Trophoblast cell (in vitro differentiated cells and primary cell): ENCODE measurements around the gene SUMO4.

Experiments used
- DNase-seq, 2 donors: peaks; one replicate each; pipeline ENCODE4 v3.0.0-alpha.2; 2016
- H2AFZ ChIP-seq: 2 replicates; pipeline ENCODE4 v1.6.1; 2013; ENCODE audit warnings: low read length, moderate library complexity, mild to moderate bottlenecking; ENCODE audit not compliant: insufficient read depth, poor library complexity
- H2AK5ac ChIP-seq: 2 replicates; pipeline ENCODE4 v1.6.1; 2013; ENCODE audit warnings: mild to moderate bottlenecking, low read length
- H2BK120ac ChIP-seq: 2 replicates; pipeline ENCODE4 v1.6.1; 2013; ENCODE audit warnings: low read length, mild to moderate bottlenecking, moderate library complexity; ENCODE audit not compliant: insufficient read depth, poor library complexity
- H2BK12ac ChIP-seq: 2 replicates; pipeline ENCODE4 v1.6.1; 2013; ENCODE audit warnings: mild to moderate bottlenecking, low read length, moderate library complexity
- H2BK5ac ChIP-seq: 2 replicates; pipeline ENCODE4 v1.6.1; 2013; ENCODE audit warnings: low read length, low read depth, moderate library complexity, mild to moderate bottlenecking; ENCODE audit not compliant: poor library complexity
- H3K14ac ChIP-seq: 2 replicates; pipeline ENCODE4 v1.6.1; 2013; ENCODE audit warnings: mild to moderate bottlenecking, low read length
- H3K18ac ChIP-seq: 2 replicates; pipeline ENCODE4 v1.6.1; 2013; ENCODE audit warnings: mild to moderate bottlenecking, low read length
- H3K23ac ChIP-seq: 2 replicates; pipeline ENCODE4 v1.6.1; 2013; ENCODE audit warnings: low read length
- H3K27ac ChIP-seq: 2 replicates; pipeline ENCODE4 v1.5.1; 2013; ENCODE audit warnings: low read depth, mild to moderate bottlenecking, inconsistent platforms, low read length, moderate library complexity
- H3K27me3 ChIP-seq: 2 replicates; pipeline ENCODE4 v1.6.1; 2013; ENCODE audit warnings: inconsistent platforms, mild to moderate bottlenecking, low read length, moderate library complexity; ENCODE audit not compliant: insufficient read depth
- H3K36me3 ChIP-seq, 2 experiments: 1 replicate in 1 of 2; 2 replicates in 1 of 2; pipeline ENCODE4 v1.6.1; 2013; ENCODE audit warnings: low read length in 2 of 2, mild to moderate bottlenecking in 2 of 2, moderate library complexity in 1 of 2; ENCODE audit not compliant: insufficient read depth in 2 of 2, control insufficient read depth in 1 of 2
- H3K4ac ChIP-seq: 2 replicates; pipeline ENCODE4 v1.6.1; 2013; ENCODE audit warnings: low read depth, mild to moderate bottlenecking, low read length, moderate library complexity
- H3K4me1 ChIP-seq, 2 experiments: 1 replicate in 1 of 2; 2 replicates in 1 of 2; pipeline ENCODE4 v1.6.1; 2013; ENCODE audit warnings: low read length in 2 of 2, mild to moderate bottlenecking in 2 of 2, moderate library complexity in 1 of 2; ENCODE audit not compliant: insufficient read depth in 2 of 2, control insufficient read depth in 1 of 2
- H3K4me2 ChIP-seq: 2 replicates; pipeline ENCODE4 v1.6.1; 2013; ENCODE audit warnings: inconsistent platforms, mild to moderate bottlenecking, low read length, moderate library complexity
- H3K4me3 ChIP-seq: 2 replicates; pipeline ENCODE4 v1.5.1; 2013; ENCODE audit warnings: mild to moderate bottlenecking, low read depth, low read length, inconsistent platforms
- H3K79me1 ChIP-seq: one replicate; pipeline ENCODE4 v1.6.1; 2013; ENCODE audit warnings: low read length
- H3K79me2 ChIP-seq: 2 replicates; pipeline ENCODE4 v1.6.1; 2013; ENCODE audit warnings: low read length, mild to moderate bottlenecking; ENCODE audit not compliant: control insufficient read depth, insufficient read depth, poor library complexity
- H3K9ac ChIP-seq: 2 replicates; pipeline ENCODE4 v1.6.1; 2013; ENCODE audit warnings: mild to moderate bottlenecking, low read length
- H3K9me3 ChIP-seq: 2 replicates; pipeline ENCODE4 v1.6.1; 2013; ENCODE audit warnings: low read depth, mild to moderate bottlenecking, control low read depth, inconsistent platforms, low read length; ENCODE audit not compliant: insufficient read depth
- H4K12ac ChIP-seq: 2 replicates; pipeline ENCODE4 v1.6.1; 2013; ENCODE audit warnings: low read depth, mild to moderate bottlenecking, low read length, moderate library complexity
- H4K8ac ChIP-seq: 2 replicates; pipeline ENCODE4 v1.6.1; 2013; ENCODE audit warnings: low read depth, mild to moderate bottlenecking, low read length, moderate library complexity
- H4K91ac ChIP-seq: one replicate; pipeline ENCODE4 v1.6.1; 2013; ENCODE audit warnings: low read depth, mild to moderate bottlenecking, low read length, moderate library complexity
- WGBS: extraction: QIAGEN DNeasy Blood & Tissue Kit; methylation state at CpG from one replicate; pipeline ENCODE4 v1.1.7; 2013; ENCODE audit warnings: missing lambda C conversion rate; ENCODE audit not compliant: insufficient read length, insufficient coverage; ENCODE audit errors: extremely low coverage; 5-methylcytosine and 5-hydroxymethylcytosine counted together

SUMO4 gene

DNA sequence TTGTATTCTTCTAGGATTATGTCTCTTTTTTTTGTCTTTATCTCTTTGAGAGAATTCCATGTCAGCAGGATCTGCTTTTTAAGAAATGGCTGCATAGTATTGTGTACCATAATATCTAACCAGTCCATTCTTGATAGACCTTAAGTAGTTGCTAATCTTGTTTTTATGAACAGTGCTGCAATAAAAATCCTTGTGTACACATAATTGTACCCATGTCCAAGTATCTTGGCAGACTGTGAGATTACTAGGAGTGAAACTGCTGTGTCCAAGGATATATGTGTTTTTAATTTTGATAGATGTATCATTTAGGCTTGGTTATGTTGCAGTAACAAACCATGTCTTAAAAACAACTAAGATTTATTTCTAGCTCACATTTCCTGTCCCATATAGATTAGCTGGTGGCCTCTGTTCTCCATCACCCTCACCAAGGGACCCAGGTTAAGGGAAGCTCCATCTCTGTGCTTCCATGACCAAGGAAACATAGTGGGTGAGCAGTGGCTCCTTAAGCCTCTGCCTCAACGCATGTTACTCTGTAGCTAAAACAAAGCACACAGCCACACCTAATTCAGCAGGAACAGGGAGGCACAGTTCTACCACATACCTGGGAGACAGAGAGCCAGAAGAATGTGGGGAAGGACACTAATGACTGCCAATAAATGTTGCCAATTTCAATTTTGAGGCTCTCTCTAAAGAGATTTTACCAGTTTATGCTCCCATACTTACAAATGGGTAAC lies 12.1 kb upstream of the SUMO4 start:
- no peak overlapping the region for H3K4me3 ChIP-seq
- no peak overlapping the region for H4K12ac ChIP-seq
- H3K9me3 ChIP-seq: no peaks in the 10 kb centered on the region
- no peak overlapping the region for H2BK5ac ChIP-seq
- H3K23ac ChIP-seq: no peak overlapping the region
- H3K18ac ChIP-seq: no peak overlapping the region
- no peak overlapping the region for H3K9ac ChIP-seq
- peaks cover 4 to 6% of the 10 kb centered on the region in 2 experiments for H3K36me3 ChIP-seq
- H3K79me1 ChIP-seq: peaks cover 2% of the 10 kb centered on the region
- DNase-seq: no peak
- H3K4ac ChIP-seq: no peak overlapping the region
- H2BK120ac ChIP-seq: no peak overlapping the region
- no peak overlapping the region for H3K27ac ChIP-seq
- H3K27me3 ChIP-seq: no peaks in the 10 kb centered on the region
- no peak overlapping the region for H2BK12ac ChIP-seq
- H3K14ac ChIP-seq: no peak overlapping the region
- H3K79me2 ChIP-seq: no peaks in the 10 kb centered on the region
- H3K4me2 ChIP-seq: no peak overlapping the region
- H4K8ac ChIP-seq: no peak overlapping the region
- H2AFZ ChIP-seq: no peak overlapping the region
- H4K91ac ChIP-seq: no peak overlapping the region
- no peak overlapping the region for H2AK5ac ChIP-seq
- WGBS: no CpG with 5 or more reads among the region's 1 CpG
- H3K4me1 ChIP-seq: peaks cover 0 to 3% of the 10 kb centered on the region in 2 experiments

- Histone ChIP-seq H3K79me1 (no peaks in the 10 kb centered on the region), H4K8ac (no peak overlapping the region), H2BK120ac (no peak overlapping the region), H4K12ac (no peak overlapping the region), H3K4me2 (no peak overlapping the region), H2AFZ (no peak overlapping the region), H3K27me3 (no peaks in the 10 kb centered on the region), H2BK12ac (no peak overlapping the region), H3K18ac (no peak overlapping the region), H3K36me3 (peaks cover 0 to 3% of the 10 kb centered on the region in 2 experiments), H3K79me2 (no peaks in the 10 kb centered on the region), H3K23ac (no peak overlapping the region), H4K91ac (no peak overlapping the region), H3K4me3 (no peak overlapping the region), H3K4ac (no peak overlapping the region), H3K14ac (no peak overlapping the region), H3K4me1 (peaks cover 0 to 3% of the 10 kb centered on the region in 2 experiments), H2BK5ac (no peak overlapping the region), H2AK5ac (no peak overlapping the region), H3K27ac (no peak overlapping the region), H3K9me3 (no peaks in the 10 kb centered on the region), H3K9ac (no peak overlapping the region)
- no CpG with 5 or more reads among the region's 3 CpGs for WGBS
- DNase-seq: peak in 1 of 2 donors; percentile 8
Observed at GRCh38 chr6:149389509-149390297, 10.4 kb upstream of the SUMO4 start.

DNA sequence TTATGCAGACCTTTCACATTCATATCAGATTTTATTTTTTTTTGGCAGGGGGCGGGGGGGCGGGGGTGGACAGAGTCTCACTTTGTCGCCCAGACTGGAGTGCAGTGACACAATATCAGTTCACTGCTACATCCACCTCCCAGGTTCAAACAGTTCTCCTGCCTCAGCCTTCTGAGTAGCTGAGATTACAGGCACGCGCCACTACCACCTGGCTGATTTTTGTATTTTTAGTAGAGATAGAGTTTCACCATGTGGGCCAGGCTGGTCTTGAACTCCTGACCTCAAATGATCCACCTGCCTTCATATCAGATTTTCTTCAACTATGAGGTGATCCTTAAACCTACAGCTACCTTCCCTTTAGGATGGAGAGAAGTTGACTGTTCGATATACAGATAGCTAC lies 8.0 kb upstream of the SUMO4 start:
- no peak overlapping the region for H2BK120ac ChIP-seq
- H3K14ac ChIP-seq: no peak overlapping the region

DNA sequence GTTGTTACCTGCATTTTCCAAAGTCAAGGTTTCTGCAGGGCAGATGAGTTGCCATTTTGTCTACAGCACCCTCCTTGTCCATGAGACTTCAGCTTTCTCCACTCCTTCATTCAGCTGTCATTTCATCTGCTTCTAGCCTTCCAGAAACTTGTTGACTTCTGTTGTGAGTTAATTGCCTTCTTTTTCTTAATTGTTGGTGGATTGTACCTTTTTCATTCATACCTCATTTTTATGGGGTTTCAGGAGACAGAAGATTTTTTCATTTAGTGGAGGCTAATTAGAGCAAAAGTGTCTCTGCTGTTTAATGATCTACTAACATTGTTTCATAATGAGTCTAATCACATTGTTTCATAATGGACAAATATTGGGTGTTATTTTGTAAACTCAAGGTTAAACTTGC lies 7.5 kb upstream of the SUMO4 start:
- no peak overlapping the region for H3K9ac ChIP-seq
- H3K4ac ChIP-seq: peak overlapping the region; percentile 55
- H3K9me3 ChIP-seq: no peaks in the 10 kb centered on the region
- H2AFZ ChIP-seq: no peak overlapping the region
- H3K27ac ChIP-seq: no peak overlapping the region
- H3K4me1 ChIP-seq: peaks cover 0 to 3% of the 10 kb centered on the region in 2 experiments
- no peak overlapping the region for H2AK5ac ChIP-seq
- H4K91ac ChIP-seq: no peak overlapping the region
- H3K27me3 ChIP-seq: no peaks in the 10 kb centered on the region
- DNase-seq: no peak
- no peak overlapping the region for H3K18ac ChIP-seq
- no peaks in the 10 kb centered on the region for H3K79me1 ChIP-seq
- no peak overlapping the region for H2BK5ac ChIP-seq
- no peak overlapping the region for H3K14ac ChIP-seq
- no peak overlapping the region for H2BK120ac ChIP-seq
- H4K8ac ChIP-seq: peak overlapping the region; percentile 19
- no peak overlapping the region for H3K4me3 ChIP-seq
- no peaks in the 10 kb centered on the region for H3K79me2 ChIP-seq
- H3K36me3 ChIP-seq: peaks cover 0 to 3% of the 10 kb centered on the region in 2 experiments
- H4K12ac ChIP-seq: no peak overlapping the region
- no peak overlapping the region for H3K23ac ChIP-seq
- H2BK12ac ChIP-seq: no peak overlapping the region
- no peak overlapping the region for H3K4me2 ChIP-seq

More for the DNA sequence above, 8.0 kb upstream of the SUMO4 start:
- Histone ChIP-seq H3K4me2 (no peak overlapping the region), H3K23ac (no peak overlapping the region), H2AFZ (no peak overlapping the region), H3K36me3 (peaks cover 0 to 3% of the 10 kb centered on the region in 2 experiments), H3K27me3 (no peaks in the 10 kb centered on the region), H3K4me3 (no peak overlapping the region), H4K12ac (no peak overlapping the region), H3K79me2 (no peaks in the 10 kb centered on the region), H3K4ac (peak overlapping the region; percentile 55), H2AK5ac (no peak overlapping the region), H3K9ac (no peak overlapping the region), H2BK12ac (no peak overlapping the region), H3K79me1 (no peaks in the 10 kb centered on the region), H3K27ac (no peak overlapping the region), H4K8ac (no peak overlapping the region), H4K91ac (no peak overlapping the region), H3K9me3 (no peaks in the 10 kb centered on the region), H2BK5ac (no peak overlapping the region), H3K18ac (no peak overlapping the region), H3K4me1 (peaks cover 0 to 3% of the 10 kb centered on the region in 2 experiments)
- no CpG with 5 or more reads among the region's 6 CpGs for WGBS
- no peak for DNase-seq
